K562 (cell line): ENCODE measurements around the gene SLC25A29. TPM values are rescaled to one million over a fixed set of nuclear protein-coding genes. Genes with fewer than 3 reads are reported as not detected.

Source experiments
- CBFB ChIP-seq: sonication (generic); formaldehyde crosslinking; IDR thresholded peaks from 2 replicates; pipeline ENCODE4 v1.4.0; 2020; ENCODE audit warnings: mild to moderate bottlenecking, missing genetic modification reagents
- HNRNPL ChIP-seq: fragments of 200-400 bp; formaldehyde crosslinking; IDR thresholded peaks from 2 replicates; pipeline ENCODE4 v1.6.1; 2017; ENCODE audit warnings: low read depth, mild to moderate bottlenecking, low read length
- HSF4 ChIP-seq: fragments of 250-450 bp; sonication (Bioruptor Pico); IDR thresholded peaks from 2 replicates; pipeline ENCODE4 v2.1.2; 2022; ENCODE audit warnings: mild to moderate bottlenecking, moderate library complexity, borderline replicate concordance
- NFE2 ChIP-seq: IDR thresholded peaks from 2 replicates; pipeline ENCODE4 v1.6.1; 2014; ENCODE audit warnings: antibody characterized with exemption, low read depth
- SETDB1 ChIP-seq: IDR thresholded peaks from one replicate; pipeline ENCODE4 v1.6.1; 2012; ENCODE audit warnings: low read length, control low read depth, inconsistent platforms
- ZC3H4 ChIP-seq: sonication (generic); formaldehyde crosslinking; IDR thresholded peaks from 2 replicates; pipeline ENCODE4 v1.9.0; 2021; ENCODE audit warnings: missing genetic modification reagents, borderline replicate concordance
- polyA plus RNA-seq, 8 experiments: library from polyadenylated mRNA; depleted of rRNA in 4 of 8; stranded (reverse) in 5 of 8; unstranded in 3 of 8; fragments of >200 nt; fragmentation: Nextera tagmentation in 2 of 8; fragmentation: Illumina TruSeq in 1 of 8; extraction: Ambion mirVana in 2 of 8; extraction: Trizol in 1 of 8; gene quantifications; 2 replicates each; pipeline versions ENCODE4 v1.2.1 to v1.2.3, GENCODE V29; 2011 to 2014; ENCODE audit warnings: inconsistent platforms in 1 of 8, missing spikeins in 1 of 8
- total RNA-seq, 7 experiments: library from RNA; depleted of rRNA in 6 of 7; stranded (reverse); fragments of >200 nt in 6 of 7; fragmentation: Illumina TruSeq in 2 of 7; extraction: Trizol in 2 of 7; gene quantifications; 2 replicates each; pipeline versions ENCODE4 v1.2.1 to v1.2.3, GENCODE V29; 2011 to 2021; ENCODE audit warnings: low replicate concordance in 1 of 7
- TF ChIP-seq, protein P1 (sequence below): IDR thresholded peaks from 3 replicates; pipeline ENCODE4 v1.6.1; 2011; ENCODE audit warnings: borderline replicate concordance, mild to moderate bottlenecking, moderate library complexity; ENCODE audit not compliant: insufficient read length; ENCODE audit errors: extremely low read depth
- TF ChIP-seq, protein P2 (sequence below), 2 experiments: fragments of 450-650 bp in 1 of 2; sonication (generic) in 1 of 2; formaldehyde crosslinking in 1 of 2; IDR thresholded peaks; 2 replicates each; pipeline versions ENCODE4 v1.7.1 to v1.9.0; 2016 to 2022; ENCODE audit warnings: inconsistent platforms in 1 of 2, mild to moderate bottlenecking in 1 of 2, missing genetic modification reagents in 1 of 2
- TF ChIP-seq, protein P3 (sequence below), 2 experiments: fragments of 450-650 bp; IDR thresholded peaks; 2 replicates each; pipeline ENCODE4 v1.6.1; 2016
- TF ChIP-seq, protein P4 (sequence below), 2 experiments: IDR thresholded peaks; 2 replicates each; pipeline ENCODE4 v1.6.1; 2012; ENCODE audit warnings: improper control_type of control experiment in 2 of 2, low read depth in 2 of 2, low read length in 2 of 2, borderline replicate concordance in 1 of 2

The SLC25A29 gene
- total and polyA plus RNA-seq, 9 of the 15 experiments (the other 6 are each of a cell fraction or from before 2014, with no cell fraction given), result 0.07 to 17.5 (median 4.8) TPM

DNA sequence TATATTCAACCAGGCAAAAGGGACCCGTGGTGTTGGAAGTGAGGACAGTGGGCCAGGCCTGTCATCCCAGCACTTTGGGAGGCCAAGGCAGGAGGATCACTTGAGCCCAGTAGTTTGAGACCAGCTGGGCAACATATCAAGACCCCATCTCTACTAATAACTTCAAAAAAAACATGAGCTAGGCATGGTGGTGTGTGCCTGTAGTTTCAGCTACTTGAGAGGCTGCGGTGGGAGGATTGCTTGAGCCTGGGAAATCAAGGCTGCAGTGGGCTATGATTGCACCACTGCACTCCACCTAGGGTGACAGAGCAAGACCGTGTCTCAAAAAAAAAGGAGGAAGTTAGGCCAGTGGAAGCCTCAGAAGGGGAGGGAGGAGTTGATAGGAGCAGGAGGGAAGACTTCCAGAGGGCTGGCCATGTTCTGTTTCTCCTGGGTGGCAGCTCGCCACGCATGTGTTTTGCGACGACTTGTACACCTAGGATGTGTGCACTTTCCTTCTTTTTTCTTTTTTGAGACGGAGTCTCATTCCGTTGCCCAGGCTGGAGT, 10.1 kb downstream of the SLC25A29 start (continued):
- TF ChIP-seq, protein P1, sequence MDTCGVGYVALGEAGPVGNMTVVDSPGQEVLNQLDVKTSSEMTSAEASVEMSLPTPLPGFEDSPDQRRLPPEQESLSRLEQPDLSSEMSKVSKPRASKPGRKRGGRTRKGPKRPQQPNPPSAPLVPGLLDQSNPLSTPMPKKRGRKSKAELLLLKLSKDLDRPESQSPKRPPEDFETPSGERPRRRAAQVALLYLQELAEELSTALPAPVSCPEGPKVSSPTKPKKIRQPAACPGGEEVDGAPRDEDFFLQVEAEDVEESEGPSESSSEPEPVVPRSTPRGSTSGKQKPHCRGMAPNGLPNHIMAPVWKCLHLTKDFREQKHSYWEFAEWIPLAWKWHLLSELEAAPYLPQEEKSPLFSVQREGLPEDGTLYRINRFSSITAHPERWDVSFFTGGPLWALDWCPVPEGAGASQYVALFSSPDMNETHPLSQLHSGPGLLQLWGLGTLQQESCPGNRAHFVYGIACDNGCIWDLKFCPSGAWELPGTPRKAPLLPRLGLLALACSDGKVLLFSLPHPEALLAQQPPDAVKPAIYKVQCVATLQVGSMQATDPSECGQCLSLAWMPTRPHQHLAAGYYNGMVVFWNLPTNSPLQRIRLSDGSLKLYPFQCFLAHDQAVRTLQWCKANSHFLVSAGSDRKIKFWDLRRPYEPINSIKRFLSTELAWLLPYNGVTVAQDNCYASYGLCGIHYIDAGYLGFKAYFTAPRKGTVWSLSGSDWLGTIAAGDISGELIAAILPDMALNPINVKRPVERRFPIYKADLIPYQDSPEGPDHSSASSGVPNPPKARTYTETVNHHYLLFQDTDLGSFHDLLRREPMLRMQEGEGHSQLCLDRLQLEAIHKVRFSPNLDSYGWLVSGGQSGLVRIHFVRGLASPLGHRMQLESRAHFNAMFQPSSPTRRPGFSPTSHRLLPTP, result no peak
- no peak for TF ChIP-seq HNRNPL
- no peak for TF ChIP-seq CBFB (CRISPR knock-in tag)
- TF ChIP-seq NFE2, result no peak
- TF ChIP-seq, protein P2, sequence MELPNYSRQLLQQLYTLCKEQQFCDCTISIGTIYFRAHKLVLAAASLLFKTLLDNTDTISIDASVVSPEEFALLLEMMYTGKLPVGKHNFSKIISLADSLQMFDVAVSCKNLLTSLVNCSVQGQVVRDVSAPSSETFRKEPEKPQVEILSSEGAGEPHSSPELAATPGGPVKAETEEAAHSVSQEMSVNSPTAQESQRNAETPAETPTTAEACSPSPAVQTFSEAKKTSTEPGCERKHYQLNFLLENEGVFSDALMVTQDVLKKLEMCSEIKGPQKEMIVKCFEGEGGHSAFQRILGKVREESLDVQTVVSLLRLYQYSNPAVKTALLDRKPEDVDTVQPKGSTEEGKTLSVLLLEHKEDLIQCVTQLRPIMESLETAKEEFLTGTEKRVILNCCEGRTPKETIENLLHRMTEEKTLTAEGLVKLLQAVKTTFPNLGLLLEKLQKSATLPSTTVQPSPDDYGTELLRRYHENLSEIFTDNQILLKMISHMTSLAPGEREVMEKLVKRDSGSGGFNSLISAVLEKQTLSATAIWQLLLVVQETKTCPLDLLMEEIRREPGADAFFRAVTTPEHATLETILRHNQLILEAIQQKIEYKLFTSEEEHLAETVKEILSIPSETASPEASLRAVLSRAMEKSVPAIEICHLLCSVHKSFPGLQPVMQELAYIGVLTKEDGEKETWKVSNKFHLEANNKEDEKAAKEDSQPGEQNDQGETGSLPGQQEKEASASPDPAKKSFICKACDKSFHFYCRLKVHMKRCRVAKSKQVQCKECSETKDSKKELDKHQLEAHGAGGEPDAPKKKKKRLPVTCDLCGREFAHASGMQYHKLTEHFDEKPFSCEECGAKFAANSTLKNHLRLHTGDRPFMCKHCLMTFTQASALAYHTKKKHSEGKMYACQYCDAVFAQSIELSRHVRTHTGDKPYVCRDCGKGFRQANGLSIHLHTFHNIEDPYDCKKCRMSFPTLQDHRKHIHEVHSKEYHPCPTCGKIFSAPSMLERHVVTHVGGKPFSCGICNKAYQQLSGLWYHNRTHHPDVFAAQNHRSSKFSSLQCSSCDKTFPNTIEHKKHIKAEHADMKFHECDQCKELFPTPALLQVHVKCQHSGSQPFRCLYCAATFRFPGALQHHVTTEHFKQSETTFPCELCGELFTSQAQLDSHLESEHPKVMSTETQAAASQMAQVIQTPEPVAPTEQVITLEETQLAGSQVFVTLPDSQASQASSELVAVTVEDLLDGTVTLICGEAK (IDR thresholded peaks at IDR 0.05), result no peak
- TF ChIP-seq, protein P2 (CRISPR knock-in tag; IDR thresholded peaks at IDR 0.05), result no peak
- TF ChIP-seq, protein P3, sequence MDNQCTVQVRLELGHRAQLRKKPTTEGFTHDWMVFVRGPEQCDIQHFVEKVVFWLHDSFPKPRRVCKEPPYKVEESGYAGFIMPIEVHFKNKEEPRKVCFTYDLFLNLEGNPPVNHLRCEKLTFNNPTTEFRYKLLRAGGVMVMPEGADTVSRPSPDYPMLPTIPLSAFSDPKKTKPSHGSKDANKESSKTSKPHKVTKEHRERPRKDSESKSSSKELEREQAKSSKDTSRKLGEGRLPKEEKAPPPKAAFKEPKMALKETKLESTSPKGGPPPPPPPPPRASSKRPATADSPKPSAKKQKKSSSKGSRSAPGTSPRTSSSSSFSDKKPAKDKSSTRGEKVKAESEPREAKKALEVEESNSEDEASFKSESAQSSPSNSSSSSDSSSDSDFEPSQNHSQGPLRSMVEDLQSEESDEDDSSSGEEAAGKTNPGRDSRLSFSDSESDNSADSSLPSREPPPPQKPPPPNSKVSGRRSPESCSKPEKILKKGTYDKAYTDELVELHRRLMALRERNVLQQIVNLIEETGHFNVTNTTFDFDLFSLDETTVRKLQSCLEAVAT (IDR thresholded peaks at IDR 0.05), result no peak
- no peak for TF ChIP-seq ZC3H4 (CRISPR knock-in tag)
- TF ChIP-seq SETDB1, result no peak
- no peak for TF ChIP-seq HSF4 (CRISPR knock-in tag)
- TF ChIP-seq, protein P4, sequence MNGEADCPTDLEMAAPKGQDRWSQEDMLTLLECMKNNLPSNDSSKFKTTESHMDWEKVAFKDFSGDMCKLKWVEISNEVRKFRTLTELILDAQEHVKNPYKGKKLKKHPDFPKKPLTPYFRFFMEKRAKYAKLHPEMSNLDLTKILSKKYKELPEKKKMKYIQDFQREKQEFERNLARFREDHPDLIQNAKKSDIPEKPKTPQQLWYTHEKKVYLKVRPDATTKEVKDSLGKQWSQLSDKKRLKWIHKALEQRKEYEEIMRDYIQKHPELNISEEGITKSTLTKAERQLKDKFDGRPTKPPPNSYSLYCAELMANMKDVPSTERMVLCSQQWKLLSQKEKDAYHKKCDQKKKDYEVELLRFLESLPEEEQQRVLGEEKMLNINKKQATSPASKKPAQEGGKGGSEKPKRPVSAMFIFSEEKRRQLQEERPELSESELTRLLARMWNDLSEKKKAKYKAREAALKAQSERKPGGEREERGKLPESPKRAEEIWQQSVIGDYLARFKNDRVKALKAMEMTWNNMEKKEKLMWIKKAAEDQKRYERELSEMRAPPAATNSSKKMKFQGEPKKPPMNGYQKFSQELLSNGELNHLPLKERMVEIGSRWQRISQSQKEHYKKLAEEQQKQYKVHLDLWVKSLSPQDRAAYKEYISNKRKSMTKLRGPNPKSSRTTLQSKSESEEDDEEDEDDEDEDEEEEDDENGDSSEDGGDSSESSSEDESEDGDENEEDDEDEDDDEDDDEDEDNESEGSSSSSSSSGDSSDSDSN (IDR thresholded peaks at IDR 0.05; ENCODE audit: borderline replicate concordance in 1 of 2, low read depth in 2 of 2, low read length in 2 of 2), result no peak
